ENCODE results near the gene UROC1.

Gene UROC1

DNA sequence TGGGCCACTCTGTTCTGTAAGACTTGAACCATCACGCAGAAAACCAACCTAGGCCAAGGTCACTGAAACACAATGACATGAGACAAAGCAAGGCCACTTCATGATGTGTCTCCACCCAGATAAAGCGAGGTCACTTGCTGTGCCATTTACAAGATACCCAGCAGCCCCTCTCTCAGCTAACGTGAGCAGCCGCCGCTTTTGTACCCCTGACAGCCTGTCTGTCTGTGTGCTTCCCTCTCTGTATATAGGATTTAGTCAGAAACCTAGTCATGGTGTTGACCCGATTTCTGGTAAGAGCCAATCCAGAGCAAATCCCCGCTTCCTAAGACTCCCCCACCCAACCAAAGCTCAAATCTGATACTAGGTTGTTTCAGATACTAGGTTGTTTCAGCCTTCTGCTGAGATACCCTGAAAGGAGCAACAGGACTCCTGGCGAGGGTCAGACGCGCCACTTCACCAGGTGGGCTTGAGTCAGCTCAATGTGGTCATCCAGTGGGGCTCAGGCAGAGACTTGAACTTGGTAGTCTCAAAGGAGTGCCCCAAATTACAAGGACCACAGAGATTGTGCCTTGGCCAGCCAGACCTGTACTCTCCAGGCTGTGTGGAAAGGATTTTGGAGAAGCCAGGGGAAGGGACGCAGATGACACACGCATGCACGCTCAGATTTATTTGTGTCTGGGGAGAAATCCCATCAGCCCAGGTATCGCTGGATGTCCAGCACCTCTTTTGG, 38.8 kb downstream of the UROC1 start:
- DNase-seq (ENCODE audit: low read depth, low spot score), result no peak

DNA sequence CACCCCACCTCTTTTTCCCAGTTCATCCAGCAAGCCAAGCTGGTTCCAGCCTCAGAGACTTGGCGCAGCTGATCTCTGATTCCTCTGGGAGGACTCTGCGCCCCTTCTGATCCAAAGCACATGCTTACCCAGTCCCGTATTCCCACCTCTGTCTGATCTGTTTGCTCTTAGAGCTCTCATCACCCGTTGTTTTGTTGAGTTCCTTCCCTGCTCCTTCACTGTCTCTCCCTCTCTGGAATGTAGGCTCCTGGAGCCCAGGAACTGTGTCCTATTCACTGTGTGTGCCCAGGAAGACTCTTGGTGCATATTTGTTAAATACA, 40.6 kb downstream of the UROC1 start:
- DNase-seq (ENCODE audit: low read depth, low spot score), result no peak

DNA sequence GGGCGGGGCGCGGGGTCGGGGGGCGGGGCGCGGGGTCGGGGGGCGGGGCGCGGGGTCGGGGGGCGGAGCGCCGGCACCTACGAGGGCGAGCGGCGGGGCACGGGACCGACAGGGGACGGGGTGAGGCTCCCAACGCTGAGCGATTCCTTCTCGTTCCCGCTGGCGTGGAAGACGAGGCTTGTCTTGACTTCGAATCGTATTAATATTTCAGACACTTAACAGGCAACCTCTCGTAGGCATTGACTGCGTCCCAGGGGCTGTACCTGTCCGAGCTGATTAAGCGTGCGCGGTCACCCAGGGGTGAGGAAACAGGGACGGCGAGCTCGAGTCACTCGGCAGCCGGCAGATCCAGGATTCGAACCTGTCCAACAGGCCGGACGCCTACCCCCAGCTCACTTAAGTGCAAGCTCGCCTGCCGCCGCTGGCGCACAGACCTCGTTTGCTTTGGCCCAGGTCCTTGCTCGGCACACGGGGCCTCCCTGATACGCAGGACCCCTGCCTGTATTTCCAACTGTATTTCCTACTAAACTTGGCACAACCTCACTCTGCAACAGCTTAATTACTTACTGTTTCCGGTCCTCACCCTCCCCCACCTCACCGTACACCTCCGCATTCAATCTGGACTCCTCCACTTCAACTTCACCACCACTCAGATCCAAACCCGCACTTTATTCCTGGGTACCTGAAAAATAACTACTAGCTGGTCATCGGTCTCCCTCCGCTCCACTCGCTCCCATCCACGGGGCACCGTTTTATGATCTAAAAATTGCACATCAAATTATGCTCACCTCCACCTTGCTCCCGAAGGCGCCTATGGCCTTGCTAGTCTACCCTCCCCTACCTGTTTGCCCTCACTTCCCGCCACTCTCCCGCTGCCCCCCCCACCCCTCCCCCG, 41.2 kb downstream of the UROC1 start:
- DNase-seq (ENCODE audit: low read depth, low spot score), result no peak

DNA sequence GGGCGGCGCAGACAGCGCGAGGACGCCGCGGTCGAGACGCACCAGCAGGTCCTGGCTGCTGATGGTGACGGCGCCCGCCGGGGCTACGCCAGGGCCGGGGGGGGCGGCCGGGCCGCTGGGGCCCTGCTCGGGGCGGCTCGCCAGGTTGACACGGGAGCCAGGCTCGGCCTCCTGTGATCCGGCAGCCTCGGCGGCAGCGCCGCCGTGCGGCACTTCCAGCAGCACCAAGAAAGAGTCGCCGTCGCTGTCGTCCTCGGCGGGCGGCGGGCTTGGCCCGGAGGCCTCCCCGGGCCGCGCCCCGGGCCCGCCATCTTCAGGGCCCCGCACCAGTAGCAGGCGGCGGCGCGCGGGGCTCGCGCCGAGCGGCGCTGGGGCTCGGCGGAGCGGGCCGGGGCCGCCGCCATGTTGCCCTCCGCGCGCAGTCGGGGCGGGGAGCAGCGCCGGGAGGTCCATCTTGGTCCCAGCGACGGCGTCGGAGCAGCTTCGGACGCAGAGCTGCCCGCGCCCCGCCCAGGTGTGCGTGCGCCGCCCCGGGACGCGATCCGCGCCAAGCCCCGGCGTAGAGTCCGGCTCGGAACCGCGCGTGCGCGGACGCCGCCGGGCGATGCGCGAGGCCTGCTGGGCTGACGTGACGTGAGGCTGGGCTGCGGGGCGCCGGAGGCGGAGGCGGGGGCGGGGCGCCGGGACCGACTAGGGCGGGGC, 42.0 kb downstream of the UROC1 start, which contains the start of gene ZXDC:
ZXDC (minus strand) TSS at position 479 of the 702 bp plus-strand sequence; CDS start at position 453, 26 bp downstream.
- DNase-seq (ENCODE audit: low read depth, low spot score), result peak; percentile 80

DNA sequence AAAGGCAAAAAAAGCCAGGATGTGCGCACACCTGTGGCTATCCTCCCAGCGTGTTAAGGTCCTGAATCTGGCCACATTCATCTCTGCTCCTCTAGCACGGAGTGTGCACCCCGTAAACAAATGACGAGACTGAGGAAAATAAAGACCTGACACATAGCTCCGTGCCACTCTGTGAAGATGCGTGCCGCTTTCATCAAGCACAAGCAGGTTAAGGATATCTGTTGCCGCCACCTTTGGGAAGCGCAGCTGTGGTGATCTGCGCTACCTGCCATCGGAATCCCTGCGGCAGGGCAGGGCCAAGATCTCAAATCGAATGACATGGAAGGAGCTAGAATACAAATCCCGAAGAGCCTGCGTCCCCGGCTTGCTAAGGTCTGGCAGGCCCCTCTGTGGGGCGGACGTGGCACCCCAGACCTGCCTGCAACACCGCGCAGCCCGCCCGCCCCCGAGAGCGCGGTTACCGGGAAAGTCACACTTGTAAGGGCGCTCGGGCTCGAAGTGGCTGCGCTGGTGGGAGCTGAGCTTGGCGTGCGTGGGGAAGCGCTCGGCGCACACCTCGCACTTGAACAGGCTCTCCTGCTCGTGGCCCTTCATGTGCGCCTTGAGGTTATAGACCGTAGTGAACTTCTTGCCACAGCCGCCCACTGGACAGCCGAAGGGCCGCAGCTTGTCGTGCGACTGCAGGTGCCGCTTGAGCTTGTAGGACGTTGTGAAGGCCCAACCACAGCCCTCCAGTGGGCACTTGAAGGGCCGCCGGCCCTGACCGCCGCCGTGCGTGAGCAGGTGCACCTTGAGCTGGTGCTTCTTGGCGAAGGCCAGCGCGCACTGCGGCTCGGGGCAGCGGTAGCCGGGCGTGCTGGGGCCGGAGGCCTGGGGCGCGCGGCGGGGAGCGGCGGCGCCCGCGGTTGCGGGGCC, 42.8 kb downstream of the UROC1 start:
- no peak for DNase-seq (ENCODE audit: low read depth, low spot score)

DNA sequence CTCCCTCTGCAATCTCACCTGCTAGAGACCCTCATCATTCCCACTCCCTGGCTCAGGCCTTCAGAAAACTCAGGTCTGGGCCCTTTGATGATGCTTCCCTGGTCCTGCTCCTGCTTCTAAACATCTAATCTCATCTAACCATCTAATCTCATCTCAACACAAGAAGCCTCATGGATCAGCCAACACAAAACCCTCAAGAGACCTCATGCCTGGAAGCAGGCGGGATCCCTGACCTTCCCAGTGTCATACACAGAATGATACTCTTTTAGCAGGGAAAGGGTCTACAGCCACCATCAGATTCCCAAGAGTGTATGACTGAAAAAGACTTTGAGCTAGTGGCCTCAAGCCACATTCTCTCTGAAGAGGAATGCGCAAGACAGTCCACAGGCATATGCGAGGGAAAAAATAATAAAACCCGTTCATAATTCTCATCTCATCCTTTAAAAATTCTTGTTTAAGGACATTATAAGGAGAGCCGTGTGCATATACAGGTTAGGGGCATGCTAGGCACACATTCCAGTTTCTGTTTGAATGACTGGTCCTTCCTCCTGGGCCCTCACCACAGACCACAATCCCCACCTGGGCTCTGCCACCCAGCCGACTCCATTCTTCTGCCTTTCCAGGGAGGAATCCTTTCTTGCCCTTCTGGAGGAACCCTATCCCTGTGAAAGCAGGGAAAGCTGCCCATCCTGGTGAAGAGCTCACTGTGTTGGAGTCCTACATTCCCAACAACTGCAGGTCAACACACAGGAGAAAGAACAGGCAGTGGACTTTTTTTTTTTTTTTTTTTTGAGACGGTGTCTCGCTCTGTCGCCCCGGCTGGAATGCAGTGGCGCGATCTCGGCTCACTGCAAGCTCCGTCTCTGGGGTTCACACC, 44.0 kb downstream of the UROC1 start:
- no peak for DNase-seq (ENCODE audit: low read depth, low spot score)

DNA sequence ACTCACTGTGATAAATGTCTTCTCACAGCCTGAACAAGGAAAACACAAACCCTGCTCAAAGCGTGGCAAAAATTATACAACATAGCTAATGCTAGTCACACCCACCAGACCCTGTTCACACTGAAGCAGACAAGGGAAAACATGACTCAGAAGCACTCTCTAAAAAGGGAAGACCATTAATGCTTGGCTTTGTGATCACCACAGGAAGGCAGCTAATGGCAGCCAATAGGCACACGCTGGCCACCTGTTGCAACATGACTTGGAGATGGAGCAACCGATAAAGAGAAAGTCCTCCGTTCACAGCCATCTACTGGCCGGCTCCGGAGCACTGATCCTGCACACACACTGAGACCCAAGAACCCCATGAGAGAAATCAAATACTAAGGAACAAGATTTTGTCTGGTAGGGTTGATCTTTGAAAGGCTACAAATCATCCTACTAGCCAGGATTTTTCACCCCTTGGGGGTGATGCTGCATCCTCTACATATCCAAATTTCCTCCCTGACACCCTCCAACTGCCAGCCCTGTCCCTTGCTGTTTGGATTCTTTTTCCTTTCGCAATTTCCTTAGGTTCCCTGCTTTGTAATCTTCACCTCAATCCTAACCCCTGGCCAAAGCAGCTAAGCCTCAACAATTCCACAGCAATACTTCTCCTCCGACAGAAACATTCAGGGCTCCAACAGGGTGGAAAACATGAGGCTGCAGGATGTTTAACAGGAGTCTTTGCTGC, 45.1 kb downstream of the UROC1 start:
- no peak for DNase-seq (ENCODE audit: low read depth, low spot score)

DNA sequence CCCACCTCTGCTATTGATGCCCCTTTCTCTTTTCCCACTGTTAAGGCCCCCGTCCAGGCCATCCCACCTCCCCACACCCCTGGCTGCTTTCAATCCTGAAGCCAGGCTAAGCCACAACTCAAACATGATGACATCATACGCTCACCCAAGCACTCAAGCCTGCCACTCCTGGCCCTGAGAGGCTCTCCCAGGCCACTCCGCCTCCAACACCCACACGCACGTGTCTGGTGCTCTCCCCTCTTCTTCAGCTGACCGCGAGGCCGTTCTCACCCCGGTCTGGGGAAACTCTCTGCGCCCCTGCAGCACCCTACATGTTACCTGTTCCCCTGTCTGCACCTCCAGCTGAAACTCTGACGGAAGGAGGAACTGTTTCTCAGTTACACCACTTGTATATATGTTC, 48.1 kb downstream of the UROC1 start:
- no peak for DNase-seq (ENCODE audit: low read depth, low spot score)

DNA sequence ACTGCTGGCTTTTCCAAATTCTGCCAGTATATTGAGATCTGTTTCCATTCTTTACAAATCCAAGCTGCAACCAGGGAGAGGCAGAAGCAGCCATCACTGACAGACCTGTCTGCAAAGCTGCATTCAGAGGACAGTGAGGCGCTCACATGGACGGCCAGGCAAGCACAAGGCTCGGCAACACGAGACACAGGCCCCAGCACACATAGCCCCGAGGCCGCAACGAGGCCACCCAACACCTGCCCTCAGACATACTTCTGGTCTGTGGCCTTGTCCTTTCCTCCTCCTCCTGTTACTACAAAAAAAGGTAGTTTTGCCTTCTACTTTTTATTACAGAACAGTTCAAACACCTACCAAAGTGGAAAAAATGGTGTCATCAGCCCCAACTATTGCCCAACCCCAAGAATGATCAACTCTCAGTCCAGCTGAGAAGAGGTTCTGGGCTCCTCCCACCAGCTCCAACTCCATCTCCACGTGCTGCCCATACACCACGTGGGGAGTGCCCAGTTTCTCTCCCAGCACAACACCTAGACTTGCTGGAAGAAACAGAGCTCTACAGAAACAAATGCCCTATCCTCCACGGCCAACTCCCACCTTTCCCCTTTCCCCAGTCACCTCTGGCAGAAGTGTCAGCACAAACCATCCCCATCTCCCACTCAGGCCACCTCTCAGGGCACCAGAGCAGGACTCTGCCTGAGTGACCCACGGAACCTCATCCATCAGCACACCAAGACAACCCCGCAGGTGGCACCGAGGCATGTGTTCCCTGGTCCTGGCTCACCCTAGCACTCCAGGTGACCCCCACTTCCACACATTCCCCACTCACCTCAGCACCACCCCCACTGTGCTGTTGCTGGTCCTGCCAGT, 49.3 kb downstream of the UROC1 start:
- DNase-seq (ENCODE audit: low read depth, low spot score), result no peak

DNA sequence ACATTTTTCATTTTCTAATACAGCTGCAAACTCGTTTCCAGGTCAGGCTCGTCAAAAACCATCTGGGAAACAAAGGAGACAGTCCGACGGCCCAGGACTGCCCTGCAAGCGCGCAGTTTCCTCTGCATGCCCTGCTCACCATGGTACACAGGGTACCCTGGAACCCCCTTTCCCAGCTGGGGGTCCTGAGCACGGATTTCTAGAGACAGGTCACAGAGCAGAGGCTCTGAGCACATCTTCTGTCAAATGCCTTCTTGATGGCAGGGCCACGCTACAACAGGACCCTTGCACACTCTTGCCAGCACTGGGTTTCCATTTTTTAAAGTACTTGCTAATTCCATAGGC, 50.0 kb downstream of the UROC1 start:
- no peak for DNase-seq (ENCODE audit: low read depth, low spot score)

DNA sequence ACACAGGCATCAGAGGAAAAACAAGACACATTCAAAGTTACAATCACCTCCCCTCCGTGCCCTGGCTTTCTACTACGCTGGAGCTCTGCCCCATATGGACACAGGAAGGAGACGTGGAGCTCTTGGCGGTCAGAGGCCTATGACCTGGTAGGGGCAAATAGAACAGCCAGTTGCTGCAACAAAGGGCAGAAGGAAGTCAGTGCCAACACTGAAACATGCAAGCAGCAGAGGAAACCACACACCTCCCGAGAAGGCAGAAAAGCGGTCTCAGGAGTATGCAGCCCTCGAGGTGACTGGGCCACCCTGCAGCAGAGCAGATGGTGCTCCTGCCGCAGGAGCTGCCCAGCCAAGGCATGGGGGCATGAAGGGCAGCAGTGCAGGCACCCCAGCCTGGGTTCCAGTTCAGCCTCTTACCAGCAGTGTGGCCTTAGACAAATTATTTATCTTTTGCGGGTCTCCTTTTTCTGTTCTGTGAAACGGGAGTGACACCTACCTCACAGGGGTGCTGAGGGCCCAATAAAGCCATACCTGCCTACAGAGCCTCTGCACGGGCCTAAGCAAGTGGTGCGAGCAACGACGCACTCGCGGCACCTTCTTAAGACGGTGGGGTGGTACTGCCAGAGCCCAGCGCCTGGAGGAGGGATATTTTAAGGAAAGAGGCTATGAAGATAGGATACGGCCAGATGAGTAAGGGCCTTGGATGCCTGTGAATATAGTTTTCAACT, 50.5 kb downstream of the UROC1 start:
- no peak for DNase-seq (ENCODE audit: low read depth, low spot score)

DNA sequence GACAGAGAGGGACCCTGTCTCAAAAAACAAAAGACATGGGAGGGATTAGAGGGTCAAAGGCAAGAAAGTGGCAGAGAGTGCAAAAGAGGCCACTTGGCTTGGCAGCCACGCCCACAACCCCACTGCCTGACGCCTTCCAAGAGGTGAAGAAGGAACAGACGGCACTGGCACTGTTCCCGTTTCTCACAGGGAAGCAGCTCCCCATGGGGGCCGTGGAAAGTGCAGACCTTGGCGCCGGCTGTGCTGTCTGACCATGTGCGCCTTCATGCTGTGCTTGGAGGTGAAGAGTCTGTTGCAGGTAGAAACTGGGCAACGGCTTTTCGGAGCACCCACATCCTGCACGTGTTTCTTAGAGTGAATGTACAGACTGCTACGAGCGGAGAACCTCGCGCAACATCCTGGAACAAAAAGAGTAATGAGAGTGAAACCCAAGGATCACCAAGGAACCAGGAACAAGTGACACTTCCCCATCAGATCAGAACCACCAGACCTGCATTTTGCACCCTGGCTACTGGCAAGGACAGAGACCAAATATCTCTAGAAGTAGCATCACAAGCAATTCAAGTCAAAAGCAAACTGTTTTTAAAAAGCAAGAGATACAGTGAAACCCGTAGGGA, 51.5 kb downstream of the UROC1 start:
- DNase-seq (ENCODE audit: low read depth, low spot score), result no peak

DNA sequence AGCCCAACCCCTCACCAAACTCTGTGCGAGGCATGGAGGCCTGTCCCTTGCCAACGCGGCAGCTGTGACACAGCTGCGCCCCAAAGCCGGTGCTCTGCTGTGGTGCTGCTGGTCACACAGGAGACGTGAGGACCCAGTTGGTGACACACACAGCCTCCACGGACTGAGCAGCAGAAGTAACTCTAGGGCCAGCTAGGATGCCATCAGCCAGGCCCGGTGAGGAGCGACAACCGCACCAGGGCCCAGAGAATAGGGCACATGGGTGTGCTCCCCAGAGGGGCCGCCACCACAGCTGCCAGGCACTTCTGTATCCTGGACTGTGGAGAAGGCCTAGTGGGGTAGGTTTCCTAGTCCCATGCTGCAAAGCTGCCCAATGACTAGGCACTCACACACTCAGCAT, 52.6 kb downstream of the UROC1 start:
- DNase-seq (ENCODE audit: low read depth, low spot score), result no peak

DNA sequence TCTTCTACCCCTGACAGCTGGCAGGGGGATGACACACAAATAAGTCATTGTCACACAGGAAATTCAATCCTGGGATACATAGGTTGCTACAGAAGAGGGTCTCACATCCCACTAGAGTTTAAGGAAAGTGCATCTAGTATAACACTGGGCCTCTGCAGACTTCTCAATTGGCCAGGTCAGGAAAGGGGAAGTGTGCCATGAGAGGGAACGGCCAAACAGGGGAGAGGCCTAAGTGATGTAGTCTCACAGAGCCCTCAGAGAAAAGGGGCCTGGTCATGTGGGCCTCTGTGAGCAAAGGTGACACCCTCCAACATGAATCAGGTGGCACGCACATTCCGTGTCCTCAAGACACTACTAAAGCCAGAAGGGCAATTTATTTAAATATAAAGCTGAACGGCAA, 53.1 kb downstream of the UROC1 start:
- DNase-seq (ENCODE audit: low read depth, low spot score), result no peak

DNA sequence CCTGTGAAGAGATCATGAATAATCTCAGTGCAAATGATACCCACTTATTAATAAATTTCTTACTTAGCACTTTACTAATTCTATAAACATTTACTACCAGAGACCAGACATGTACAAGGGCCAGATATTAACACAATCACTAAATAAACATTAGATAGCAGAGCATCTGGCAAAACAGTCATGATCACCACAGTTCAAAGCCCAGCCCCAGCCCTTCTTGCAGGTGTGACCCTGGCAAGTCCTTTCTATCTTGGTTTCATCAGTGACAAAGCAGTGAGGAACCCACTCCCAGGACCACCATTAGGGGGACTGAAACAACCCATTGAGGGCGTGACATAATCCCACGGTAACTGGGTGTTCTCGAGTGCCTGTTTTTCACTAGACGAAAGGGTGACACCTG, 53.5 kb downstream of the UROC1 start:
- no peak for DNase-seq (ENCODE audit: low read depth, low spot score)

DNA sequence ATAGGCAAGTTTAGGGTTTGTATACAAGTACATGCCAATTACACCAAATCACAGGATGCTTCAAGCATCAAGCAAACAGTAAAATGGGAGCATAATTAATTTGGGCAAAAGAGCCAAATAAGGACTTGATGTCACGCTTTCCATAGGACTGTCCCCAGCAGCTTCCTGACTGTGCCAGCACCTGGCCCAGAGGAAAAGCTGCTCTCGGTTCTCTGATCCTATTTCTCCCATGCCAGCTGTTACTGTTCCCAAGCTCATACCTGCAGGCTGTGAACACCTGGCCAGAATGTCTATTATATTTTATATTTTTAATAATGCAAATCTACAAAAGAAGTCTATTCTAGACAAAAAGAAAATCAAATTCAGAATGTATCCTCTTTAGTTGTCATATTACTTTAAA, 54.1 kb downstream of the UROC1 start:
- DNase-seq (ENCODE audit: low read depth, low spot score), result no peak

DNA sequence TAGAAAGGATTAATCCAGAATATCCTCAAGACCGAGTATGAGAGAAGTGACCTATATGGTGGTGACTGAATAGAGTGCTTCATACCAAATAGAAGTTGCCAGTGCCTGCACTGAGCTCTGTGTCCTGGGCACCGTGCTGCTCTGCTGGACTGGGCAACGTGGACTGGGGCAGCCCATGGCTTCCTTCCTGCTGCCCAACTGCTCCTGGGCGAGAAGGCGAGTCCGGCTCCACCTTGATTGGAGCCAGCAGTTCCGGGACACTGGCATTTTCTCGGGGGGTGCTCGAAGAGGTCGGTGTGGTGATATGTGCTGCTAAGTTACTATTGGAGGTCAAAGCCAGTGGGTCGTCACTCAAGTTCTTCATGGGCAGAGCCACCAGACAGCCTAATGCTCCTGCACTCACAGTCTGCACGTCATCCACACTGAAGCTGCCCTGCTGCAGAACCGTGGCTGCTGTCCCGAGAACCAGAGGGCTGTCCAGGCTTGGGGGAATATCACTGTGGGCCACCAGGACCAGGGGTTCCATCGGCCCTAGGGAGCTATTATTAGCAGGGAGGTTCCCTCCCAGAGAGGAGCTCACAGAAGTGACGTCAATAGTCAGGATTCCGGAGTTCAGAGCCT, 56.0 kb downstream of the UROC1 start:
- DNase-seq (ENCODE audit: low read depth, low spot score), result no peak
